Fibroblast of lung (primary cell): ENCODE measurements around the gene NGDN.

Experiments used
- EZH2 ChIP-seq: IDR thresholded peaks from 2 replicates; pipeline ENCODE4 v1.5.1; 2012; ENCODE audit warnings: low read length, control low read depth, mild to moderate bottlenecking; ENCODE audit errors: missing control alignments
- TF ChIP-seq, protein P1 (sequence below), 2 donors: IDR thresholded peaks in 1 of 2; conservative IDR thresholded peaks in 1 of 2; 1 replicate in 1 of 2; 2 replicates in 1 of 2; pipeline ENCODE4 v1.5.1; 2011 to 2012; ENCODE audit warnings: low read length in 2 of 2, control low read depth in 1 of 2, inconsistent platforms in 1 of 2, low read depth in 1 of 2, mild to moderate bottlenecking in 1 of 2

DNA sequence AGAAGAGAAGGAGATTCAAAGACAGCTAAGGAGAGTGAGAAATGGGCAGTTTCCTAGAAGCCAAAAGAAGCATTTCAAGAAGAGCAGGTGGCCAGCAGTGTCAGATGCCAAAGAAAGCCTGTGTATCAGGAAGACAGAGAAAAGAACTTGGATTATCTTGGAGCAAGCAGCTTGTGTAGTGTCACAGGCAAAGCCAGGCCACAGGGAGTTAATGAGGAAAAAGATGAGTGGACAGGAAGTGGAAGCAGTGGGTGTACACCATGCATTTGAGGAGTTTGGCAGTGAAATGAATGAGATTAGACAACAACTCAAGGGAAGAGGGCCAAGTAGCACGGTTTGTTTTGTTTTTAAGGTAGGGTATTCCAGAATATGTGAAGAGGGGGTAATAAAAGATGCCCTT lies 28.4 kb upstream of the NGDN start:
- TF ChIP-seq, protein P1, sequence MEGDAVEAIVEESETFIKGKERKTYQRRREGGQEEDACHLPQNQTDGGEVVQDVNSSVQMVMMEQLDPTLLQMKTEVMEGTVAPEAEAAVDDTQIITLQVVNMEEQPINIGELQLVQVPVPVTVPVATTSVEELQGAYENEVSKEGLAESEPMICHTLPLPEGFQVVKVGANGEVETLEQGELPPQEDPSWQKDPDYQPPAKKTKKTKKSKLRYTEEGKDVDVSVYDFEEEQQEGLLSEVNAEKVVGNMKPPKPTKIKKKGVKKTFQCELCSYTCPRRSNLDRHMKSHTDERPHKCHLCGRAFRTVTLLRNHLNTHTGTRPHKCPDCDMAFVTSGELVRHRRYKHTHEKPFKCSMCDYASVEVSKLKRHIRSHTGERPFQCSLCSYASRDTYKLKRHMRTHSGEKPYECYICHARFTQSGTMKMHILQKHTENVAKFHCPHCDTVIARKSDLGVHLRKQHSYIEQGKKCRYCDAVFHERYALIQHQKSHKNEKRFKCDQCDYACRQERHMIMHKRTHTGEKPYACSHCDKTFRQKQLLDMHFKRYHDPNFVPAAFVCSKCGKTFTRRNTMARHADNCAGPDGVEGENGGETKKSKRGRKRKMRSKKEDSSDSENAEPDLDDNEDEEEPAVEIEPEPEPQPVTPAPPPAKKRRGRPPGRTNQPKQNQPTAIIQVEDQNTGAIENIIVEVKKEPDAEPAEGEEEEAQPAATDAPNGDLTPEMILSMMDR (conservative IDR thresholded peaks at IDR 0.05 in 1 of 2, IDR thresholded peaks at IDR 0.05 in 1 of 2; ENCODE audit: low read depth in 1 of 2, low read length in 2 of 2): no peak
- TF ChIP-seq EZH2: no peak
